PC-3 (cell line): ENCODE results near the gene SEPTIN5. TPM values are rescaled to one million over a fixed set of nuclear protein-coding genes. Genes with fewer than 3 reads are reported as not detected.

Experiments used
- ATAC-seq: fragments of 200-7000 bp; cut with Tn5 transposase; 2 replicates; pipeline ENCODE4 v1.9.1; 2020; ENCODE audit warnings: mild to moderate bottlenecking, moderate library complexity
- BruUV-seq: library from RNA; stranded (reverse); fragments of 400-500 nt; replicated peaks from 2 replicates; lab custom pipeline; 2021; lab: Mats Ljungman, UMichigan
- CTCF ChIA-PET: fragments of 300-600 bp; sonication (Branson Sonifier 250); formaldehyde crosslinking; loops from one replicate; lab custom pipeline; 2022; ENCODE audit warnings: antibody characterized with exemption; lab: Charles Lee
- POLR2A ChIA-PET: fragments of 300-600 bp; sonication (Branson Sonifier 250); formaldehyde crosslinking; loops from one replicate; lab custom pipeline; 2022; ENCODE audit warnings: antibody characterized with exemption; ENCODE audit not compliant: unreplicated experiment; lab: Charles Lee
- DNase-seq: peaks from one replicate; pipeline ENCODE4 v3.0.0-alpha.2; 2015
- H2AFZ ChIP-seq: fragments of 300-600 bp; sonication (generic); 2 replicates; pipeline ENCODE4 v1.6.0; 2016; ENCODE audit warnings: antibody characterized with exemption, low read length
- H3F3A ChIP-seq: fragments of 300-600 bp; sonication (generic); one replicate; pipeline ENCODE4 v1.6.0; 2017; ENCODE audit warnings: antibody characterized with exemption, low read length, control low read depth, mild to moderate bottlenecking; ENCODE audit not compliant: unreplicated experiment
- H3K27ac ChIP-seq: fragments of 300-600 bp; sonication (generic); 2 replicates; pipeline ENCODE4 v1.5.1; 2016; ENCODE audit warnings: mild to moderate bottlenecking, low read length
- H3K27me3 ChIP-seq: fragments of 300-600 bp; sonication (generic); 2 replicates; pipeline ENCODE4 v1.6.1; 2016; ENCODE audit warnings: low read length, mixed read lengths
- H3K36me3 ChIP-seq: fragments of 300-600 bp; sonication (generic); 2 replicates; pipeline ENCODE4 v1.6.1; 2016; ENCODE audit warnings: low read depth, mixed run types, low read length, mixed read lengths
- H3K4me1 ChIP-seq: fragments of 300-600 bp; sonication (generic); 2 replicates; pipeline ENCODE4 v1.5.1; 2016; ENCODE audit warnings: low read length; ENCODE audit not compliant: insufficient read depth
- H3K4me2 ChIP-seq: fragments of 300-600 bp; sonication (generic); 2 replicates; pipeline ENCODE4 v1.6.0; 2016; ENCODE audit warnings: low read length
- H3K4me3 ChIP-seq: fragments of 300-600 bp; sonication (generic); 2 replicates; pipeline ENCODE4 v1.5.1; 2016; ENCODE audit warnings: mild to moderate bottlenecking, low read length, mixed read lengths
- H3K79me2 ChIP-seq: fragments of 300-600 bp; sonication (generic); 2 replicates; pipeline ENCODE4 v1.6.1; 2017; ENCODE audit warnings: low read length, mixed read lengths
- H3K9ac ChIP-seq: fragments of 300-600 bp; sonication (generic); 2 replicates; pipeline ENCODE4 v1.6.0; 2016; ENCODE audit warnings: mild to moderate bottlenecking, low read length
- H3K9me2 ChIP-seq: fragments of 300-600 bp; sonication (generic); replicated peaks from 2 replicates; pipeline ENCODE4 v1.6.1; 2016; ENCODE audit warnings: mixed run types, low read length, mixed read lengths
- H3K9me3 ChIP-seq: fragments of 300-600 bp; sonication (generic); 2 replicates; pipeline ENCODE4 v1.6.1; 2016; ENCODE audit warnings: low read length, mixed read lengths
- H4K20me1 ChIP-seq: fragments of 300-600 bp; sonication (generic); 2 replicates; pipeline ENCODE4 v1.6.1; 2016; ENCODE audit warnings: low read length, mixed read lengths
- EZH2 ChIP-seq: fragments of 300-600 bp; sonication (generic); IDR thresholded peaks from one replicate; pipeline ENCODE4 v1.6.1; 2017; ENCODE audit warnings: antibody characterized with exemption, mild to moderate bottlenecking, low read length; ENCODE audit not compliant: unreplicated experiment
- EZH2phosphoT487 ChIP-seq: fragments of 300-600 bp; sonication (generic); IDR thresholded peaks from 2 replicates; pipeline ENCODE4 v1.6.1; 2018; ENCODE audit warnings: mild to moderate bottlenecking, antibody characterized with exemption, low read length, borderline replicate concordance
- intact Hi-C: fragments of 100-400 bp; cut with micrococcal nuclease; formaldehyde crosslinking; loops from 2 replicates; pipeline ENCODE4 v1.9.0; 2023
- total RNA-seq: library from RNA; depleted of rRNA; stranded (reverse); fragments of >200 nt; gene quantifications from 2 replicates; pipeline ENCODE4 v1.2.3, GENCODE V29; 2014
- TF ChIP-seq, protein P1 (sequence below): fragments of 300-600 bp; sonication (generic); conservative IDR thresholded peaks from 2 replicates; pipeline ENCODE4 v1.5.1; 2017; ENCODE audit warnings: antibody characterized with exemption, low read depth, mild to moderate bottlenecking, low read length

Gene SEPTIN5
- total RNA-seq, 1 experiment from 2014 or later, result 27.5 TPM

DNA sequence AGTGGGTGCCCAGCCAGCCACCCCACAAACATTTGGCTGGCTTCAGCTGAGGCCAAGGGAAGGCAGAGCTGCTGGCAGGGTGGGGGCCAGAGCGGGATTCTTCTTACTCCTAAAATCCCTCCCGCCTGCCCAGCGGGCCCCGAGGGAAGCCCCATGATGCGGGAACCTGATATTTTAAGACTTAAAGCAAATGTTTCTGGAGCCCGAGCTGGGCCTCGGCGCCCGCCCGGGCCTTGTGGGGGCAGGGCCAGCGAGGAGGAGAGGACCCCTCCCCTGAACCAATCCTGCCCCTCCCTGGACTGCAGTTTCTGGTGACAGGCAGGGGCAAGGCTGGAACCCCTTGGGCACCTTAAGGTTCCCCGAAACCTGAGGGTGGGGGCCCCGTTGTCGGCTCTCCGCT, 26.3 kb downstream of the SEPTIN5 start:
- no peaks in the 10 kb centered on the region for H3K9me2 ChIP-seq
- TF ChIP-seq EZH2 (no peak), EZH2phosphoT487 (no peak)
- TF ChIP-seq, protein P1, sequence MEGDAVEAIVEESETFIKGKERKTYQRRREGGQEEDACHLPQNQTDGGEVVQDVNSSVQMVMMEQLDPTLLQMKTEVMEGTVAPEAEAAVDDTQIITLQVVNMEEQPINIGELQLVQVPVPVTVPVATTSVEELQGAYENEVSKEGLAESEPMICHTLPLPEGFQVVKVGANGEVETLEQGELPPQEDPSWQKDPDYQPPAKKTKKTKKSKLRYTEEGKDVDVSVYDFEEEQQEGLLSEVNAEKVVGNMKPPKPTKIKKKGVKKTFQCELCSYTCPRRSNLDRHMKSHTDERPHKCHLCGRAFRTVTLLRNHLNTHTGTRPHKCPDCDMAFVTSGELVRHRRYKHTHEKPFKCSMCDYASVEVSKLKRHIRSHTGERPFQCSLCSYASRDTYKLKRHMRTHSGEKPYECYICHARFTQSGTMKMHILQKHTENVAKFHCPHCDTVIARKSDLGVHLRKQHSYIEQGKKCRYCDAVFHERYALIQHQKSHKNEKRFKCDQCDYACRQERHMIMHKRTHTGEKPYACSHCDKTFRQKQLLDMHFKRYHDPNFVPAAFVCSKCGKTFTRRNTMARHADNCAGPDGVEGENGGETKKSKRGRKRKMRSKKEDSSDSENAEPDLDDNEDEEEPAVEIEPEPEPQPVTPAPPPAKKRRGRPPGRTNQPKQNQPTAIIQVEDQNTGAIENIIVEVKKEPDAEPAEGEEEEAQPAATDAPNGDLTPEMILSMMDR, result no peak
- DNase-seq (no peak), ATAC-seq (no peak)
- H3K36me3 ChIP-seq, result no peaks in the 10 kb centered on the region
- H3K9me3 ChIP-seq, result no peaks in the 10 kb centered on the region
- no peaks in the 10 kb centered on the region for H3K4me1 ChIP-seq
- H3K4me2 ChIP-seq, result no peak overlapping the region
- H3F3A ChIP-seq, result no peaks in the 10 kb centered on the region
- intact Hi-C loops, result no loop called here
- BruUV-seq, result no TSS peak
- no peak overlapping the region for H2AFZ ChIP-seq
- ChIA-PET CTCF (no interaction called here), POLR2A (no interaction called here)
- H3K4me3 ChIP-seq, result no peak overlapping the region
- H3K27ac ChIP-seq, result no peak overlapping the region
- H3K9ac ChIP-seq, result no peak overlapping the region
- no peaks in the 10 kb centered on the region for H3K79me2 ChIP-seq
- no peaks in the 10 kb centered on the region for H4K20me1 ChIP-seq
- no peaks in the 10 kb centered on the region for H3K27me3 ChIP-seq

DNA sequence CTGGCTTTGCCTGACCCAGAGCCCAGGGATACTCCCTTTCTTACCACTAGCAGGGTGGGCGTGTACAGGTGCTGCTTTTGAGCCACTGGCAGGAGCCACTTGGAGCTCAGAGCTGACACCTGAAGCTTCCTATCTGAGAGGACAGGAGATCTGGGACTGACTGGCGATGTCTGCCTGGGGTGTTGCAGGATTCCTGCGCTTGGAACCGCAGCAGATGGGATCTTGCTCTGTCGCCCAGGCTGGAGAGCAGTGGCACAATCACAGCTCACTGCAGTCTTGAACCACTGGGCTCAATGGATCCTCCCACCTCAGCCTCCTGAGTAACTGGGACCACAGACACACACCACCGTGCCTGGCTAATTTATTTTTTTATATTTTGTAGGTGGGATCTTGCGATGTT, 26.8 kb downstream of the SEPTIN5 start:
- no peak overlapping the region for H3K27ac ChIP-seq
- no peak overlapping the region for H3K4me2 ChIP-seq
- intact Hi-C loops, result no loop called here
- no TSS peak for BruUV-seq
- H4K20me1 ChIP-seq, result no peaks in the 10 kb centered on the region
- ATAC-seq, result no peak
- no peaks in the 10 kb centered on the region for H3K9me3 ChIP-seq
- no peak for DNase-seq
- H3F3A ChIP-seq, result no peaks in the 10 kb centered on the region
- H3K9ac ChIP-seq, result no peak overlapping the region
- POLR2A ChIA-PET, result no interaction called here
- no peaks in the 10 kb centered on the region for H3K36me3 ChIP-seq
- no peak overlapping the region for H3K4me3 ChIP-seq
- CTCF ChIA-PET, result no interaction called here
- no peaks in the 10 kb centered on the region for H3K4me1 ChIP-seq
- H3K79me2 ChIP-seq, result no peaks in the 10 kb centered on the region
- TF ChIP-seq, protein P1, result no peak
- no peak for TF ChIP-seq EZH2
- TF ChIP-seq EZH2phosphoT487, result no peak
- H2AFZ ChIP-seq, result no peak overlapping the region
- H3K9me2 ChIP-seq, result no peaks in the 10 kb centered on the region
- no peaks in the 10 kb centered on the region for H3K27me3 ChIP-seq

- H3K4me1 ChIP-seq, result no peaks in the 10 kb centered on the region
- intact Hi-C loops, result no loop called here
- no peak overlapping the region for H2AFZ ChIP-seq
- H3K9me3 ChIP-seq, result no peaks in the 10 kb centered on the region
- H4K20me1 ChIP-seq, result no peaks in the 10 kb centered on the region
- ATAC-seq (no peak), DNase-seq (no peak)
- BruUV-seq, result no TSS peak
- H3K9me2 ChIP-seq, result no peaks in the 10 kb centered on the region
- no peaks in the 10 kb centered on the region for H3K27me3 ChIP-seq
- H3K9ac ChIP-seq, result no peak overlapping the region
- POLR2A ChIA-PET, result no interaction called here
- CTCF ChIA-PET, result no interaction called here
- no peaks in the 10 kb centered on the region for H3K79me2 ChIP-seq
- H3F3A ChIP-seq, result no peaks in the 10 kb centered on the region
- no peak overlapping the region for H3K4me2 ChIP-seq
- no peak overlapping the region for H3K27ac ChIP-seq
- TF ChIP-seq, protein P1, result no peak
- TF ChIP-seq EZH2phosphoT487, result no peak
- no peak for TF ChIP-seq EZH2
- no peak overlapping the region for H3K4me3 ChIP-seq
- H3K36me3 ChIP-seq, result no peaks in the 10 kb centered on the region
These were observed 28.1 kb downstream of the SEPTIN5 start for GRCh38 chr22:19742160-19743066.
